ENCODE results near the gene ADSS2.

DNA sequence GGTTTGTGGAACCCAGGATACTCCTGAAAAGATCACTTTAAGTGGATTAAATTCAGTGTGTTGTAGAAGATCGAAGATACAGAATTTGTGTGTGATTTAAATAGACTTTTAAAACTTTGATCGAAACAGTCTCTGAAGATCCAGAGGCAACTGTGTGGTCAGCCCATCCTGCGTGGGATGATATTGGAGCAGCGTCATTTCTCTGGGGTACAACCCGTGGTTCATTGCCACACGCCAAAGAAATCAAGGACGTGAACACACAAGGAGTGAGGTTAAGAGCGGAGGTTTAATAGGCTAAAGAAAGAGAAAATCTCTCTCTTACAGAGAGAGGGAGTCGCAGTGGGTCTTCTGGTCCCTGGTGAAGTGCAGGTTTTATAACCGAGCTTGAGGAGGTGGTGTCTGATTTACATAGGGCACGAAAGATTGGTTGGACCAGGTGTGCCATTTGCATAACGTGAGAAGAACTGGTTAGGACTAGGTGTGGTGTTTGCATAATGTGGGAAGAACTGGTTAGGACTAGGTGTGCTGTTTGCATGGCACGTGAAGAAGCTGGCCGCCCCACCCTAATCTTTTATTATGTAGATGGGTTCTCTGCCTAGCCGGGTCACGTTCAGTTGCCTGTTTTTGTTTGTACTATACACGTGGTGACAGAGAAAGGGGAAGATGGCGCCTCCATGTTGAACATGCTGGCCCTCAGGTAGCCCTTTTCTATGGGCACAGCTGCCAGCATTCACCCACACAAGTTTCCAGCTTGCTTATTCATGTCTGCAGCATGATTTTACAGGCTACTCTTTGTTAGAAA lies 82.3 kb downstream of the ADSS2 start:
- no peak for TF ChIP-seq CTCF (IDR thresholded peaks at IDR 0.05)
- TF ChIP-seq ZBTB21 (CRISPR knock-in tag; IDR thresholded peaks at IDR 0.05; ENCODE audit: borderline replicate concordance), result no peak
- TF ChIP-seq ATF1 (CRISPR knock-in tag; IDR thresholded peaks at IDR 0.05), result no peak
